ENCODE measurements around the gene CLCNKA.
"Not testable (repeated sequence)": the region's sequence is repeated elsewhere in the genome, so short reads cannot be mapped to it uniquely, and the experiment has no call there.

Gene CLCNKA

GRCh38 chr1:16043950-16044349 lies 22.1 kb downstream of the CLCNKA start:
- TF ChIP-seq, protein P1, sequence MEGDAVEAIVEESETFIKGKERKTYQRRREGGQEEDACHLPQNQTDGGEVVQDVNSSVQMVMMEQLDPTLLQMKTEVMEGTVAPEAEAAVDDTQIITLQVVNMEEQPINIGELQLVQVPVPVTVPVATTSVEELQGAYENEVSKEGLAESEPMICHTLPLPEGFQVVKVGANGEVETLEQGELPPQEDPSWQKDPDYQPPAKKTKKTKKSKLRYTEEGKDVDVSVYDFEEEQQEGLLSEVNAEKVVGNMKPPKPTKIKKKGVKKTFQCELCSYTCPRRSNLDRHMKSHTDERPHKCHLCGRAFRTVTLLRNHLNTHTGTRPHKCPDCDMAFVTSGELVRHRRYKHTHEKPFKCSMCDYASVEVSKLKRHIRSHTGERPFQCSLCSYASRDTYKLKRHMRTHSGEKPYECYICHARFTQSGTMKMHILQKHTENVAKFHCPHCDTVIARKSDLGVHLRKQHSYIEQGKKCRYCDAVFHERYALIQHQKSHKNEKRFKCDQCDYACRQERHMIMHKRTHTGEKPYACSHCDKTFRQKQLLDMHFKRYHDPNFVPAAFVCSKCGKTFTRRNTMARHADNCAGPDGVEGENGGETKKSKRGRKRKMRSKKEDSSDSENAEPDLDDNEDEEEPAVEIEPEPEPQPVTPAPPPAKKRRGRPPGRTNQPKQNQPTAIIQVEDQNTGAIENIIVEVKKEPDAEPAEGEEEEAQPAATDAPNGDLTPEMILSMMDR (IDR thresholded peaks at IDR 0.05; ENCODE audit: low read depth, low read length, missing control alignments), result no peak
- H3K4me3 ChIP-seq (replicated peaks; ENCODE audit: low read depth, low read length), result no peak overlapping the region
- DNase-seq (ENCODE audit: extremely low read depth, low read depth), result no peak

GRCh38 chr1:16046842-16047241 lies 25.0 kb downstream of the CLCNKA start:
- no peak for DNase-seq (ENCODE audit: extremely low read depth, low read depth)
- TF ChIP-seq, protein P1 (IDR thresholded peaks at IDR 0.05; ENCODE audit: low read depth, low read length, missing control alignments), result no peak

DNA sequence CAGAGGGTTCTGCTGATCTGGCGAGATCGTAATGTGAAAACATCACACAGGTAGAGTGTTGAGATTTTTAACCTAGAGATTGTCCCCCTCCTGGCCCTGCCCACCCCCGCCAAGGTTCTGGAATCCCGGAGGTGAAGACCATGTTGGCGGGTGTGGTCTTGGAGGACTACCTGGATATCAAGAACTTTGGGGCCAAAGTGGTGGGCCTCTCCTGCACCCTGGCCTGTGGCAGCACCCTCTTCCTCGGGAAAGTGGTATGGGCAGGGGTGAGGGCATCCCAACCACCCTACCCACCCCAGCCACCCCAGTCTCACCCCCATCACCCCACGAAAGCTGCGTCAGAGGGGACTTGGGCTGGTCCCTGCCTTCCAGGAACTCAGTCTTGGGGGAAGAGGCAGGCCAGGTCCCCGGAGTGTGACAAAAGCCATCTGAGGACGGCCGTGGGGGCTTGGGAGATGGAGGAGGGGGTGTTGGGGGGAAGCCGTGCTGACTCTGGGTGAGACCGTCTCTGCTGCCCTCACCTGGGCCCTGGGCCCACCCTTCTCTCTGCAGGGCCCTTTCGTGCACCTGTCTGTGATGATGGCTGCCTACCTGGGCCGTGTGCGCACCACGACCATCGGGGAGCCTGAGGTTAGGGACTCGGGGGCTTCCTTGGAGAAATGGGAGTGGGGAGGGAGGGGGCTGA lies 26.1 kb downstream of the CLCNKA start:
- TF ChIP-seq, protein P1 (IDR thresholded peaks at IDR 0.05; ENCODE audit: low read depth, low read length, missing control alignments), result no peak
- no peak for DNase-seq (ENCODE audit: extremely low read depth, low read depth)
- H3K4me3 ChIP-seq (replicated peaks; ENCODE audit: low read depth, low read length), result no peak overlapping the region

More at GRCh38 chr1:16046842-16047241, 25.0 kb downstream of the CLCNKA start:
- H3K4me3 ChIP-seq (replicated peaks; ENCODE audit: low read depth, low read length), result no peak overlapping the region

GRCh38 chr1:16048573-16049189 lies 26.8 kb downstream of the CLCNKA start:
- no peak for DNase-seq (ENCODE audit: extremely low read depth, low read depth)
- peak overlapping the region; percentile 20 for H3K4me3 ChIP-seq (replicated peaks; ENCODE audit: low read depth, low read length)
- TF ChIP-seq, protein P1 (IDR thresholded peaks at IDR 0.05; ENCODE audit: low read depth, low read length, missing control alignments), result no peak

- H3K4me3 ChIP-seq (replicated peaks; ENCODE audit: low read depth, low read length), result no peak overlapping the region
- DNase-seq (ENCODE audit: extremely low read depth, low read depth), result no peak
- TF ChIP-seq, protein P1 (IDR thresholded peaks at IDR 0.05; ENCODE audit: low read depth, low read length, missing control alignments), result no peak
Observed at GRCh38 chr1:16050328-16050727, 28.5 kb downstream of the CLCNKA start.

DNA sequence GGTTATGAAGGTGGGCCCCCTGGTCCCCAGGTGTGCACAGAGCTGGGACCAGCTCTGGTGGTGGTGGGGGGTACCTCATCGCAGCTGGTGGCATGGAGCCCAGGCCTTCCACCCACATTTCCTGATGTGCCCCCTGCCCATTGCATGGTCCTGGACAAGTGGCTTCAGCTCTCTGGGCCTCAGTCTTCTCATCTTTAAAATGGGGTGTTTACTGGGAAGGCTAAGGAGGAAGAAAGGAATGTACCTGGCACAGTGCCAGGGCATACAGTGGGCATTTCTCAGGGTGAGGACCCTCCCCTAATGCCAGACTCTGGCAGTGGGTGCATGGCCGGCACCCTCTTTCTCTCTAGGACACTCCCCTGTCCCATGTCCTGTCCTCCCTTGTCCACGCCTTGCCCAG lies 29.2 kb downstream of the CLCNKA start:
- no peak overlapping the region for H3K4me3 ChIP-seq (replicated peaks; ENCODE audit: low read depth, low read length)
- no peak for DNase-seq (ENCODE audit: extremely low read depth, low read depth)
- TF ChIP-seq, protein P1 (IDR thresholded peaks at IDR 0.05; ENCODE audit: low read depth, low read length, missing control alignments), result no peak

DNA sequence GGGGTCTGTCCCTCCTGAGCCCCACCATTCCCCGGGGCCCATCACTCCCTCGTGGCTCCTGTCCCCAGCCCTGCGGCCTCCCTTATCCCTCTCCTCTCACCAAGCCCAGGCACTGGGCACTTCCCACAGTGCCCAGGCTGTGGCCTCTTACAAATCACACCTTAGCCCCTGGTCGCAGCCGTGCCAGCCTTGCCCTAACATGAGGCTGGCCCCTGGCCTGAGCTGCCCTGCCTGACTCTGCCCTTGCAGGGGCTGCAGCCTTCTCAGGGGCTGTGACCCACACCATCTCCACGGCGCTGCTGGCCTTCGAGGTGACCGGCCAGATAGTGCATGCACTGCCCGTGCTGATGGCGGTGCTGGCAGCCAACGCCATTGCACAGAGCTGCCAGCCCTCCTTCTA lies 30.1 kb downstream of the CLCNKA start:
- H3K4me3 ChIP-seq (replicated peaks; ENCODE audit: low read depth, low read length); DNase-seq (ENCODE audit: extremely low read depth, low read depth): not testable (repeated sequence)
